SK-N-MC (cell line): ENCODE data around the gene MIEN1.

Experiments used
- EZH2 ChIP-seq: fragments of 200-600 bp; sonication (generic); IDR thresholded peaks from one replicate; pipeline ENCODE4 v1.6.1; 2017; ENCODE audit warnings: antibody characterized with exemption
- POLR2AphosphoS5 ChIP-seq: IDR thresholded peaks from 2 replicates; pipeline ENCODE4 v1.6.1; 2012; ENCODE audit warnings: mild to moderate bottlenecking, low read depth, low read length, borderline replicate concordance

GRCh38 chr17:39775031-39775430 is 44.7 kb upstream of the MIEN1 start:
- no peak for TF ChIP-seq POLR2AphosphoS5
- no peak for TF ChIP-seq EZH2
